Activated naive CD4-positive, alpha-beta T cell treated with anti-CD3 and anti-CD28 coated beads for 36 hours (primary cell): ENCODE data around the gene NNMT. TPM values are rescaled to one million over a fixed set of nuclear protein-coding genes. Genes with fewer than 3 reads are reported as not detected.

Experiments used
- CTCF ChIA-PET: fragments of 350-600 bp; sonication (Branson Sonifier 250); formaldehyde crosslinking; loops from one replicate; lab custom pipeline; 2021; ENCODE audit warnings: antibody characterized with exemption; lab: Charles Lee
- DNase-seq: peaks from one replicate; pipeline ENCODE4 v3.0.0-alpha.2; 2020
- H3K27ac Mint-ChIP-seq: one replicate; pipeline ENCODE4 v1.8.0; 2021; ENCODE audit warnings: mild to moderate bottlenecking, mixed read lengths
- H3K27me3 Mint-ChIP-seq: one replicate; pipeline ENCODE4 v1.8.0; 2021; ENCODE audit warnings: low read depth, mixed read lengths
- H3K36me3 Mint-ChIP-seq: one replicate; pipeline ENCODE4 v1.8.0; 2021; ENCODE audit warnings: low read depth, mixed read lengths
- H3K4me1 Mint-ChIP-seq: one replicate; pipeline ENCODE4 v1.8.0; 2021; ENCODE audit warnings: low read depth, mixed read lengths
- H3K4me3 Mint-ChIP-seq: one replicate; pipeline ENCODE4 v1.8.0; 2021; ENCODE audit warnings: mild to moderate bottlenecking, moderate library complexity, mixed read lengths
- H3K9me3 Mint-ChIP-seq: one replicate; pipeline ENCODE4 v1.8.0; 2021; ENCODE audit warnings: mixed read lengths
- intact Hi-C: fragments of 100-400 bp; cut with micrococcal nuclease; formaldehyde crosslinking; loops from one replicate; pipeline ENCODE4 v1.15.1; 2023
- total RNA-seq, 2 experiments: library from RNA; stranded (reverse); gene quantifications; one replicate each; pipeline ENCODE4 v1.2.3, GENCODE V29; 2021

The NNMT gene
- total RNA-seq, 2 experiments from 2014 or later: not detected

- H3K27ac Mint-ChIP-seq: no peak overlapping the region
- H3K9me3 Mint-ChIP-seq: no peaks in the 10 kb centered on the region
- peaks cover 5% of the 10 kb centered on the region for H3K27me3 Mint-ChIP-seq
- intact Hi-C loops: no loop called here
- H3K4me1 Mint-ChIP-seq: no peaks in the 10 kb centered on the region
- no peak overlapping the region for H3K4me3 Mint-ChIP-seq
- CTCF ChIA-PET: interaction anchor here (0.6 to 8.3 kb wide), 5 partner anchors 15 to 368 kb away, joined by 3 to 108 read pairs (median 3); no protein-coding TSS in a partner anchor
- no peak for DNase-seq
- no peaks in the 10 kb centered on the region for H3K36me3 Mint-ChIP-seq
Measured at GRCh38 chr11:114265122-114265878, 30.9 kb upstream of the NNMT start.

- no peak overlapping the region for H3K27ac Mint-ChIP-seq
- CTCF ChIA-PET: interaction anchor here (1.4 kb wide), 1 partner anchor 9 kb away, joined by 4 read pairs; no protein-coding TSS in a partner anchor
- no peak overlapping the region for H3K4me3 Mint-ChIP-seq
- intact Hi-C loops: no loop called here
- peaks cover 14% of the 10 kb centered on the region for H3K27me3 Mint-ChIP-seq
- DNase-seq: no peak
- H3K9me3 Mint-ChIP-seq: no peaks in the 10 kb centered on the region
- H3K36me3 Mint-ChIP-seq: no peaks in the 10 kb centered on the region
- H3K4me1 Mint-ChIP-seq: no peaks in the 10 kb centered on the region
Measured at GRCh38 chr11:114269498-114269897, 26.7 kb upstream of the NNMT start.

GRCh38 chr11:114270531-114271270 lies 25.5 kb upstream of the NNMT start:
- CTCF ChIA-PET: interaction anchor here (1.7 kb wide), 1 partner anchor 9 kb away, joined by 7 read pairs; no protein-coding TSS in a partner anchor
- peaks cover 18% of the 10 kb centered on the region for H3K27me3 Mint-ChIP-seq
- no peaks in the 10 kb centered on the region for H3K36me3 Mint-ChIP-seq

GRCh38 chr11:114271316-114271715 lies 24.9 kb upstream of the NNMT start:
- DNase-seq: no peak
- CTCF ChIA-PET: interaction anchor here (1.7 kb wide), 1 partner anchor 10 kb away, joined by 7 read pairs; no protein-coding TSS in a partner anchor
- intact Hi-C loops: no loop called here
- H3K4me1 Mint-ChIP-seq: no peaks in the 10 kb centered on the region
- peaks cover 18% of the 10 kb centered on the region for H3K27me3 Mint-ChIP-seq
- no peaks in the 10 kb centered on the region for H3K9me3 Mint-ChIP-seq
- H3K36me3 Mint-ChIP-seq: no peaks in the 10 kb centered on the region
- no peak overlapping the region for H3K4me3 Mint-ChIP-seq
- H3K27ac Mint-ChIP-seq: no peak overlapping the region

More at GRCh38 chr11:114270531-114271270, 25.5 kb upstream of the NNMT start:
- no peak overlapping the region for H3K27ac Mint-ChIP-seq
- H3K4me1 Mint-ChIP-seq: no peaks in the 10 kb centered on the region
- intact Hi-C loops: no loop called here
- H3K4me3 Mint-ChIP-seq: no peak overlapping the region
- no peaks in the 10 kb centered on the region for H3K9me3 Mint-ChIP-seq
- DNase-seq: no peak

- Mint-ChIP-seq H3K4me3 (no peak overlapping the region), H3K36me3 (no peaks in the 10 kb centered on the region), H3K9me3 (no peaks in the 10 kb centered on the region), H3K27ac (no peak overlapping the region), H3K27me3 (peaks cover 18% of the 10 kb centered on the region), H3K4me1 (no peaks in the 10 kb centered on the region)
- DNase-seq: no peak
- intact Hi-C loops: no loop called here
- CTCF ChIA-PET: interaction anchor here (0.7 to 1.7 kb wide), 2 partner anchors 9 to 11 kb away, joined by 3 to 7 read pairs; no protein-coding TSS in a partner anchor
Measured at GRCh38 chr11:114272311-114272710, 23.9 kb upstream of the NNMT start.

- Mint-ChIP-seq H3K4me3 (no peak overlapping the region), H3K27me3 (peaks cover 18% of the 10 kb centered on the region), H3K27ac (no peak overlapping the region), H3K4me1 (no peaks in the 10 kb centered on the region), H3K36me3 (no peaks in the 10 kb centered on the region), H3K9me3 (no peaks in the 10 kb centered on the region)
- CTCF ChIA-PET: no interaction called here
- intact Hi-C loops: no loop called here
- DNase-seq: no peak
Measured at GRCh38 chr11:114273071-114273470, 23.1 kb upstream of the NNMT start.

GRCh38 chr11:114273890-114274635 lies 22.1 kb upstream of the NNMT start:
- intact Hi-C loops: no loop called here
- Mint-ChIP-seq H3K4me1 (no peaks in the 10 kb centered on the region), H3K9me3 (no peaks in the 10 kb centered on the region), H3K27ac (no peak overlapping the region), H3K36me3 (no peaks in the 10 kb centered on the region), H3K27me3 (peaks cover 18% of the 10 kb centered on the region), H3K4me3 (no peak overlapping the region)
- CTCF ChIA-PET: interaction anchor here (1.0 kb wide), 1 partner anchor 13 kb away, joined by 3 read pairs; no protein-coding TSS in a partner anchor
- DNase-seq: no peak

GRCh38 chr11:114274637-114275036 lies 21.6 kb upstream of the NNMT start:
- DNase-seq: no peak
- intact Hi-C loops: no loop called here
- CTCF ChIA-PET: interaction anchor here (1.0 kb wide), 1 partner anchor 14 kb away, joined by 3 read pairs; no protein-coding TSS in a partner anchor
- Mint-ChIP-seq H3K9me3 (no peaks in the 10 kb centered on the region), H3K27me3 (peaks cover 14% of the 10 kb centered on the region), H3K4me3 (no peak overlapping the region), H3K27ac (no peak overlapping the region), H3K36me3 (no peaks in the 10 kb centered on the region), H3K4me1 (no peaks in the 10 kb centered on the region)

- Mint-ChIP-seq H3K36me3 (no peaks in the 10 kb centered on the region), H3K27me3 (peaks cover 18% of the 10 kb centered on the region), H3K9me3 (no peaks in the 10 kb centered on the region), H3K27ac (no peak overlapping the region), H3K4me1 (no peaks in the 10 kb centered on the region), H3K4me3 (no peak overlapping the region)
- intact Hi-C loops: no loop called here
- CTCF ChIA-PET: no interaction called here
- no peak for DNase-seq
Measured at GRCh38 chr11:114275280-114275679, 20.9 kb upstream of the NNMT start.

- Mint-ChIP-seq H3K4me3 (no peak overlapping the region), H3K36me3 (no peaks in the 10 kb centered on the region), H3K27ac (no peak overlapping the region), H3K4me1 (no peaks in the 10 kb centered on the region), H3K9me3 (no peaks in the 10 kb centered on the region), H3K27me3 (peaks cover 18% of the 10 kb centered on the region)
- CTCF ChIA-PET: no interaction called here
- no peak for DNase-seq
- intact Hi-C loops: no loop called here
Measured at GRCh38 chr11:114276077-114276476, 20.1 kb upstream of the NNMT start.

- Mint-ChIP-seq H3K27me3 (peaks cover 15% of the 10 kb centered on the region), H3K4me3 (no peak overlapping the region), H3K27ac (no peak overlapping the region), H3K36me3 (no peaks in the 10 kb centered on the region), H3K4me1 (no peaks in the 10 kb centered on the region), H3K9me3 (no peaks in the 10 kb centered on the region)
- no peak for DNase-seq
- CTCF ChIA-PET: interaction anchor here (1.7 kb wide), 1 partner anchor 17 kb away, joined by 8 read pairs; no protein-coding TSS in a partner anchor
- intact Hi-C loops: no loop called here
Measured at GRCh38 chr11:114277637-114278341, 18.4 kb upstream of the NNMT start.
